Stomach (tissue), 9 donors: Measurements from ENCODE around the gene RAB31. TPM values are rescaled to one million over a fixed set of nuclear protein-coding genes. Genes with fewer than 3 reads are reported as not detected.
A peak's percentile ranks its signal among the peaks of the same experiment; 100 is the strongest.

Experiments
- DNase-seq, 2 donors: peaks; one replicate each; pipeline versions ENCODE4 v3.0.0 to v3.0.0-alpha.2; 2013 to 2019
- H3K27ac ChIP-seq, 5 donors: fragments of 200-600 bp in 4 of 5; sonication (generic) in 4 of 5; one replicate each; pipeline ENCODE4 v1.5.1; 2013 to 2019; ENCODE audit warnings: mild to moderate bottlenecking in 1 of 5, moderate library complexity in 1 of 5
- H3K27me3 ChIP-seq, 3 donors: fragments of 200-600 bp; sonication (generic); one replicate each; pipeline ENCODE4 v1.5.1; 2017 to 2019; ENCODE audit warnings: mixed run types in 1 of 3
- H3K36me3 ChIP-seq, 4 donors: fragments of 200-600 bp; sonication (generic); 1 replicate in 3 of 4; 2 replicates in 1 of 4; pipeline ENCODE4 v1.5.1; 2016 to 2019
- H3K4me1 ChIP-seq, 4 donors: fragments of 200-600 bp; sonication (generic); one replicate each; pipeline ENCODE4 v1.5.1; 2016 to 2019
- H3K4me3 ChIP-seq, 4 donors: fragments of 200-600 bp; sonication (generic) in 3 of 4; one replicate each; pipeline ENCODE4 v1.5.1; 2016 to 2019; ENCODE audit warnings: mild to moderate bottlenecking in 1 of 4
- H3K9me3 ChIP-seq, 4 donors: fragments of 200-600 bp; sonication (generic); one replicate each; pipeline ENCODE4 v1.5.1; 2016 to 2019
- CTCF ChIP-seq, 7 experiments: fragments of 450-650 bp in 4 of 7; fragments of 200-600 bp in 3 of 7; sonication (generic) in 3 of 7; IDR thresholded peaks; one replicate each; pipeline ENCODE4 v1.5.1; 2016 to 2019; ENCODE audit warnings: antibody characterized with exemption in 7 of 7, control low read depth in 2 of 7, mild to moderate bottlenecking in 1 of 7
- EP300 ChIP-seq: sonication (generic); formaldehyde crosslinking; IDR thresholded peaks from one replicate; pipeline ENCODE4 v1.6.1; 2017; ENCODE audit warnings: antibody characterized with exemption
- POLR2A ChIP-seq, 4 donors: fragments of 450-650 bp; IDR thresholded peaks; one replicate each; pipeline ENCODE4 v1.6.1; 2016; ENCODE audit warnings: antibody characterized with exemption in 4 of 4, control low read depth in 2 of 4, mild to moderate bottlenecking in 1 of 4, moderate library complexity in 1 of 4
- POLR2AphosphoS5 ChIP-seq, 3 donors: sonication (generic); formaldehyde crosslinking; IDR thresholded peaks; one replicate each; pipeline ENCODE4 v1.6.1; 2016; ENCODE audit warnings: antibody characterized with exemption in 3 of 3
- WGBS, 5 donors: extraction: QIAGEN DNeasy Blood & Tissue Kit in 3 of 5; methylation state at CpG; one replicate each; pipeline versions ENCODE4 v1.1.5 to v1.1.7; 2013 to 2018; 5-methylcytosine and 5-hydroxymethylcytosine counted together
- intact Hi-C: fragments of 100-400 bp; cut with DNase I; formaldehyde crosslinking; loops from one replicate; pipeline ENCODE4 v1.15.1; 2023; ENCODE audit warnings: low total_unique reads
- polyA plus RNA-seq, 3 donors: library from polyadenylated mRNA; stranded (reverse); fragments of 200-250 nt; gene quantifications; one replicate each; pipeline ENCODE4 v1.2.3, GENCODE V29; 2013
- total RNA-seq, 5 donors: library from RNA; depleted of rRNA; stranded (reverse); fragments of >200 nt; gene quantifications; one replicate each; pipeline versions ENCODE4 v1.1.0 to v1.2.3, GENCODE V29; 2014 to 2016
- donor health status: healthy with polysubstance abuse.
- donor health status: Bipolar disorder and iron deficiency.
- donor health status: healthy.

RAB31 gene
- total and polyA plus RNA-seq, 8 donors, result 10.1 to 65.5 (median 36.8) TPM

- DNase-seq, result no peak
- H3K4me1 ChIP-seq, result peaks cover 13 to 37% (median 22%) of the 10 kb centered on the region in 4 donors
- no peaks in the 10 kb centered on the region for H3K9me3 ChIP-seq
- TF ChIP-seq EP300 (no peak), POLR2A (IDR thresholded peaks at IDR 0.05) (no peak), CTCF (IDR thresholded peaks at IDR 0.05) (no peak), POLR2AphosphoS5 (IDR thresholded peaks at IDR 0.05) (no peak)
- H3K36me3 ChIP-seq, result peaks cover 0 to 7% (median 0%) of the 10 kb centered on the region in 4 donors
- intact Hi-C loops, result no loop called here
- no peak overlapping the region for H3K4me3 ChIP-seq
- H3K27me3 ChIP-seq, result no peaks in the 10 kb centered on the region
- WGBS, 5 donors, result 94 to 96% (median 95%) methylated on average over 11 of the region's 11 CpGs
- H3K27ac ChIP-seq, result peak overlapping the region in 1 of 5 donors; percentile 73
Observed at GRCh38 chr18:9822587-9823185, 114.6 kb downstream of the RAB31 start.

GRCh38 chr18:9823805-9824473 is 115.8 kb downstream of the RAB31 start:
- 30 to 48% (median 39%) methylated on average over 4 of the region's 4 CpGs for WGBS, 5 donors
- no peaks in the 10 kb centered on the region for H3K36me3 ChIP-seq
- TF ChIP-seq POLR2AphosphoS5 (IDR thresholded peaks at IDR 0.05) (peak in 1 of 3 donors; percentile 4), EP300 (no peak), CTCF (IDR thresholded peaks at IDR 0.05) (no peak), POLR2A (IDR thresholded peaks at IDR 0.05) (no peak)
- intact Hi-C loops, result no loop called here
- peak overlapping the region in 4 of 5 donors; percentile 48 to 85 (median 76) for H3K27ac ChIP-seq
- no peak overlapping the region for H3K4me3 ChIP-seq
- DNase-seq, result no peak
- H3K27me3 ChIP-seq, result no peaks in the 10 kb centered on the region
- peaks cover 21 to 43% (median 28%) of the 10 kb centered on the region in 4 donors for H3K4me1 ChIP-seq
- H3K9me3 ChIP-seq, result no peaks in the 10 kb centered on the region

DNA sequence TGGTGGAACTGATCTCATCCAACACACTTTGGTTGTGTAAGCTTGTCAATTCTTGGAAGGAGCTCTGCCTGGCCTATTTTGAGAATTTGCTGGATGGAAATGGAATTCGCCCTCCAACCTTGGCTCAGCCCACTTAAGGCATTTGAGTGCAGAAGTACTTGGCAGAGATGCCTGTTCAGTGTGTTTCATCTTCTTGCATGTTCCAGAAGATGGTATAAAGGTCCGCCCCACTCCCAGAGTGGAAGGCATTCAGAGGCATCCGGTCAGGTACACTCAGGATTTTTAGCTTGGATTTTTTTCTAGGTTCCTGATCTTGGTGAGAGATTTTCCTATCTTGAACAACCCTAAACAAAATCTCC is 116.4 kb downstream of the RAB31 start:
- WGBS, 5 donors, result 72 to 94% (median 83%) methylated on average over 3 of the region's 3 CpGs
- TF ChIP-seq EP300, result peak; percentile 57
- TF ChIP-seq POLR2AphosphoS5 (IDR thresholded peaks at IDR 0.05), result peak in 2 of 3 donors; percentile 23 to 46
- no peak for TF ChIP-seq CTCF (IDR thresholded peaks at IDR 0.05)

GRCh38 chr18:9824952-9825371 is 116.9 kb downstream of the RAB31 start:
- no peak for DNase-seq
- no peak for TF ChIP-seq POLR2A (IDR thresholded peaks at IDR 0.05)
- TF ChIP-seq POLR2AphosphoS5 (IDR thresholded peaks at IDR 0.05), result no peak
- no peak for TF ChIP-seq CTCF (IDR thresholded peaks at IDR 0.05)
- peaks cover 21 to 43% (median 28%) of the 10 kb centered on the region in 4 donors for H3K4me1 ChIP-seq
- H3K36me3 ChIP-seq, result no peaks in the 10 kb centered on the region
- intact Hi-C loops, result no loop called here
- 76 to 97% (median 92%) methylated on average over 3 of the region's 3 CpGs for WGBS, 5 donors
- H3K9me3 ChIP-seq, result no peaks in the 10 kb centered on the region
- no peaks in the 10 kb centered on the region for H3K27me3 ChIP-seq
- no peak overlapping the region for H3K4me3 ChIP-seq
- peak overlapping the region in 4 of 5 donors; percentile 48 to 85 (median 76) for H3K27ac ChIP-seq

More for the DNA sequence above, 116.4 kb downstream of the RAB31 start:
- Histone ChIP-seq H3K27ac (peak overlapping the region in 4 of 5 donors; percentile 48 to 85 (median 76)), H3K4me1 (peaks cover 21 to 43% (median 28%) of the 10 kb centered on the region in 4 donors), H3K9me3 (no peaks in the 10 kb centered on the region), H3K4me3 (no peak overlapping the region), H3K27me3 (no peaks in the 10 kb centered on the region), H3K36me3 (no peaks in the 10 kb centered on the region)
- intact Hi-C loops, result no loop called here
- DNase-seq, result peak in 1 of 2 donors; percentile 66
